GM12874 (cell line): ENCODE measurements around the gene SPINT2.

Experiments used
- TF ChIP-seq, protein P1 (sequence below): IDR thresholded peaks from 2 replicates; pipeline ENCODE4 v1.5.1; 2011; ENCODE audit warnings: low read depth, mild to moderate bottlenecking, control low read depth, low read length, moderate library complexity; ENCODE audit not compliant: insufficient read depth

The SPINT2 gene

DNA sequence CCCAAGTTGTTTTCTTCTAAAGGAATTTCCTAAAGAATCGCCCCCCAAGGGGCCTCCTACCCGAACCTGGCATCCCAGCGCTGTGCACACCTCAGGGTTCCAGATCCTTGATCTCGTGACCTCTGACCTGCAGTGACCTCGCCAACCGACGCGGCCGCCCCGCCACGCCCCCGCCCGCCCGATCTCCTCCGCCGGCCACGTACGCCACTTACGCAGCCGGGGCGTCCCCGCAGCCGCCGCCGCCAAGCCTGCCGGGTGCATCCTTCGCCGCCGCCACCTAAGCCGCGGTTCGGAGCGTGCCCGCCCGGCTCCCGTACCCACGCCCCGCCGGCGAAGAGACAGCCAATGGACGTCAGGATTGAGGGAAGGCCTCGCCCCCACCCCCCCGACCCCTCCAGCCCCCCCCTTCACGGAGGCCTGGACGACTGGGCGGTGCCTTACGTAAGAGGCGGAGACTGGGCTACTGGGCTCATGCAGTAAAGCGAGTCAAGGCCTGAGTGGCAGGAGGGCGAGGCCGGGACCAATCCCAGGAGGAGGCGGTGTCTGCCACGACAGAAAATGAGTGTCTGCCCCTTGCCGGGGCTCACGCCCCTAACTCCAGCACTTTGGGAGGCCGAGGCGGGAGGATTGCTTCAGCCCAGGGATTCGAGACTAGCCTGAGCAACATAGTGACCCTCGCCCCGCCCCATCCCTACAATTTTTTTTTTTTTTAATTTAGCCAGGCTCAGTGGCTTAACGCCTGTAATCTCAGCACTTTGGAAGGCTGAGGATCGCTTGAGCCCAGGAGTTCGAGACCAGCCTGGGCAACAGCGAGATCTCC lies 51.5 kb downstream of the SPINT2 start, which contains the start of gene YIF1B:
Gene YIF1B, minus strand, starts transcription at position 291 of the 820 bp plus-strand sequence. Its CDS starts 30 bp downstream, at position 261.
- TF ChIP-seq, protein P1, sequence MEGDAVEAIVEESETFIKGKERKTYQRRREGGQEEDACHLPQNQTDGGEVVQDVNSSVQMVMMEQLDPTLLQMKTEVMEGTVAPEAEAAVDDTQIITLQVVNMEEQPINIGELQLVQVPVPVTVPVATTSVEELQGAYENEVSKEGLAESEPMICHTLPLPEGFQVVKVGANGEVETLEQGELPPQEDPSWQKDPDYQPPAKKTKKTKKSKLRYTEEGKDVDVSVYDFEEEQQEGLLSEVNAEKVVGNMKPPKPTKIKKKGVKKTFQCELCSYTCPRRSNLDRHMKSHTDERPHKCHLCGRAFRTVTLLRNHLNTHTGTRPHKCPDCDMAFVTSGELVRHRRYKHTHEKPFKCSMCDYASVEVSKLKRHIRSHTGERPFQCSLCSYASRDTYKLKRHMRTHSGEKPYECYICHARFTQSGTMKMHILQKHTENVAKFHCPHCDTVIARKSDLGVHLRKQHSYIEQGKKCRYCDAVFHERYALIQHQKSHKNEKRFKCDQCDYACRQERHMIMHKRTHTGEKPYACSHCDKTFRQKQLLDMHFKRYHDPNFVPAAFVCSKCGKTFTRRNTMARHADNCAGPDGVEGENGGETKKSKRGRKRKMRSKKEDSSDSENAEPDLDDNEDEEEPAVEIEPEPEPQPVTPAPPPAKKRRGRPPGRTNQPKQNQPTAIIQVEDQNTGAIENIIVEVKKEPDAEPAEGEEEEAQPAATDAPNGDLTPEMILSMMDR, result no peak

DNA sequence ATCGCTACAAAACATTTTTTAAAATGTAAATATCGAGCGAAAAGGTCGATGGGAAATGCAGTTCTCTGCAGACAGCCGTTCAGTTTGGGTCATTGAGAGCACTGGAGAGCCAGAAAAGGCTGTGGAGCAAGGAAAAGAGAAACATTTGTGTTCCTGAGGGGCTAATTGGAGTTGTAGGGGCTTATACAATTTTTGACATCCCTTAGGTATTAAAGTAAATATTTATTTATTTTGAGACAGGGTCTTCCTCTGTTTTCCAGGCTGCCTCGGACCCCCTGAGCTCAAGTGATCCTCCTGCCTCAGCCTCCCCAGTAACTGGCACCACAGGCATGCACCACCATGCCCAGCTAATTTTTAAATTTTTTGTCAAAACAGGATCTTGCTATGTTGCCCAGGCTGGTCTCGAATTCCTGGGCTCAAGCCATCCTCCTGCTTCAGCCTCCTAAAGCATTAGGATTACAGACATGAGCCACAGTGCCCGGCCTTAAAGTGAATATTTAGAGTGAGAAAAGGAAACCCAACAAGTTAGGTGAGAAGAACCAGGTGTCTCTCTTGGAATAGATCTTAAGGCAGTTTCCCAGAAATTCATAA lies 52.2 kb downstream of the SPINT2 start:
- TF ChIP-seq, protein P1, result no peak

DNA sequence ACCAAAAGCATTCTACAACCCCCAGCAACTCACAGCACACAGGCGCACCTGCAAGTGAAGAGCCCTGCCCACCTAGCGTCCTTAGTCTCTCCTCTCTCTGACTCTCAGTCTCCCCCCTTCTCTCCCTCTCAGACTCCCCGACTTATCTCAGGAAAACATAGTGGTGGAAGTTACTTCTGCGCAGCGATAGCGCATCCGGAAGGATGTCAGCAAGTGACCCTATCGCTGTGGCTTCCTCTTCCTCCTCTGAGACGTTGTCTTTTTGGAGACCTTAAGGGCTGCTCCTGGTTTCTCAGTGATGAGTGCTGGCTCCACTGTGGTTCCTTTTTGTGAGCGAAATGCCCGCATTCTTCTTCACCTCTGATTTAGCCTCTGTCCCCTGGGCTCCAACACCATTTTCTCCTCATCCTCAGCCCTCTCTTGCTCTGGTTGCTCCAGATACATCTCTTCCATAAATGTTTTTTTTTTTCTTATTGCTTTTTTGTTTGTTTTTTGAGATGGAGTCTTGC lies 52.8 kb downstream of the SPINT2 start:
- TF ChIP-seq, protein P1, result no peak

DNA sequence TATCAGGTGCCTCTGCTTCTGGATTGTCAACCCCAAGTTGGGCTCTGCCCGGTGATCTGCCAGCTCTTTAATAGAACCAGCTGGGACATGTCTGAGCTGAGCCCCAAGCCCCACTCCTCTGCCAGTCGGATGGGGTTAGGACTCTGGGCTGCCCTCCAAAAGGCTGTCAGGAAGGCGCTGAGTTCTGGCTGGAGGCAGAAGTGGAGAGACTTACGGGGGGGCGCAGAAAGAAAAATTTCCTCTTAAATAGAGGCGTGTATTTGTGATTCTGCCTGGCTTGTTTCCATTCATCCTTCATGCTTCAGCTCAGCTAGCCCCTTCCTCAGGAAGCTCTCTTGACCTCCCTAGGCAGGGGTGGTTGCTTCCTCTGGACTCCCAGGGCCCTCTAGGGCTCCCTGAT lies 54.3 kb downstream of the SPINT2 start:
- TF ChIP-seq, protein P1, result no peak

DNA sequence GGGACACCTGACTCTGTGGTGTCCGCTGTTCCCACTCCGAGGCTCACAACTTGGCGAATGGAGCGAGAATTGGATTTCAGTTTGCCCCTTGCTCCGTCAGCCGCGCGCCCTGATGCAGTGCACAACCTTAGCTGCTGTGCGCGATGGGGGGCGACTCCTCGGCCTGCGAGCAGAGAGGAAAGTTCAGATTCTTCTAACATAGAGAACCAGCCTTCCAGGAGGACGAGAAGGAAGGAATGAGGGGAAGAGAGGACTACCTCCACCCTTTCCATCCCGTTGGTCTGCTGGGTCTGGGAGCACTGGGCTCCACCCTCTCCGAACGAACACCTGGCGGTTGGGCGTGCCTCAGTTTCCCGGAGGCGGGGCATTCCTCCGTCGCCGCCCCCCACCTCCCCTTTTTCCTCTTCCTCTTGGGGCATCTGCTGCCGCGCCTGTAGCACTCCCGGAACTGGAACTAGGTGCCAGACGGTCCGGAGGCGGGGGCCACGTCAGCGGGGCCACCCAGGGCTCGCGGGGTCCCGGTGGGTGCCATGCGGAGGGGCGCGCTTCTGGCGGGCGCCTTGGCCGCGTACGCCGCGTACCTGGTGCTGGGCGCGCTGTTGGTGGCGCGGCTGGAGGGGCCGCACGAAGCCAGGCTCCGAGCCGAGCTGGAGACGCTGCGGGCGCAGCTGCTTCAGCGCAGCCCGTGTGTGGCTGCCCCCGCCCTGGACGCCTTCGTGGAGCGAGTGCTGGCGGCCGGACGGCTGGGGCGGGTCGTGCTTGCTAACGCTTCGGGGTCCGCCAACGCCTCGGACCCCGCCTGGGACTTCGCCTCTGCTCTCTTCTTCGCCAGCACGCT lies 55.3 kb downstream of the SPINT2 start, which contains the start of gene KCNK6:
Gene KCNK6, plus strand, starts transcription at position 425 of the 838 bp plus-strand sequence. Its CDS starts 106 bp downstream, at position 531.
- TF ChIP-seq, protein P1, result no peak

DNA sequence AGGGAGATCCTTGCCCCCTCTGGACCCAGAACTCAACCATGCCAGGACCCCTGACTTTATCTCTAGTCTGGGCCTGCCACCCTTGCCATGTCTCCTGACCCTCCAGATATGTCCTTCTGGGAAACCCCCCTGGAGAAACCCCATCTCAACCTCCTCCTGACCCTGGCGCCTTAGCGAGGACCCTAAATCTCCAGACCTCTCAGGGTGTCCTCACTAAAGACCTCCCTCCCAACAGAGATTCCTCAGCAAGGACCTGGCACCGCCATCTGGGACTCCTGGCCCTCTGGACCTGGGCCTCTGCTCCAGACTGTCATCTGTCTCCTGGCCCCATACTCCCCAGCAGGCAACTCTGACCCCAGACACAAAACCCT lies 56.6 kb downstream of the SPINT2 start:
- TF ChIP-seq, protein P1, result no peak
